HG02981 (cell line): ENCODE results near the gene PAK4.
"Not testable (repeated sequence)": the region's sequence is repeated elsewhere in the genome, so short reads cannot be mapped to it uniquely, and the experiment has no call there.

Experiments
- ATAC-seq: cut with Tn5 transposase; IDR thresholded peaks from one replicate; pipeline ENCODE4 v1.9.1; 2021; ENCODE audit warnings: mild to moderate bottlenecking, moderate library complexity; ENCODE audit not compliant: unreplicated experiment

Gene PAK4

GRCh38 chr19:39128516-39129079, 3.0 kb downstream of the PAK4 start:
- no peak for ATAC-seq

GRCh38 chr19:39129116-39129515, 3.5 kb downstream of the PAK4 start:
- ATAC-seq = no peak

GRCh38 chr19:39130337-39131254, 5.0 kb downstream of the PAK4 start:
- no peak for ATAC-seq

GRCh38 chr19:39131255-39131755, 5.7 kb downstream of the PAK4 start:
- no peak for ATAC-seq

- ATAC-seq = no peak
These were observed 6.9 kb downstream of the PAK4 start for GRCh38 chr19:39132344-39132969.

GRCh38 chr19:39133431-39134270, 8.1 kb downstream of the PAK4 start:
- ATAC-seq = no peak

- ATAC-seq = no peak
These were observed 10.1 kb downstream of the PAK4 start for GRCh38 chr19:39135701-39136100.

GRCh38 chr19:39136225-39136940, 10.8 kb downstream of the PAK4 start:
- no peak for ATAC-seq

- no peak for ATAC-seq
These were observed 11.5 kb downstream of the PAK4 start for GRCh38 chr19:39137131-39137530.

GRCh38 chr19:39138221-39139211, 12.9 kb downstream of the PAK4 start:
- no peak for ATAC-seq

- ATAC-seq = no peak
These were observed 13.8 kb downstream of the PAK4 start for GRCh38 chr19:39139305-39139874.

- ATAC-seq = no peak
These were observed 14.4 kb downstream of the PAK4 start for GRCh38 chr19:39139971-39140453.

GRCh38 chr19:39140594-39140993, 15.0 kb downstream of the PAK4 start:
- no peak for ATAC-seq

GRCh38 chr19:39141929-39142328, 16.3 kb downstream of the PAK4 start:
- ATAC-seq = no peak

- ATAC-seq = no peak
These were observed 17.0 kb downstream of the PAK4 start for GRCh38 chr19:39142630-39143029.

GRCh38 chr19:39143757-39144289, 18.2 kb downstream of the PAK4 start:
- not testable (repeated sequence) for ATAC-seq

GRCh38 chr19:39144290-39145071, 18.9 kb downstream of the PAK4 start:
- ATAC-seq = no peak
